GM21825 (cell line): ENCODE data around the gene ITPKB.

Experiments
- ATAC-seq: cut with Tn5 transposase; IDR thresholded peaks from one replicate; pipeline ENCODE4 v1.9.1; 2021; ENCODE audit warnings: mild to moderate bottlenecking, moderate library complexity; ENCODE audit not compliant: unreplicated experiment

ITPKB gene

GRCh38 chr1:226708967-226709396 is 30.1 kb downstream of the ITPKB start:
- no peak for ATAC-seq

- no peak for ATAC-seq
These were observed 30.7 kb downstream of the ITPKB start for GRCh38 chr1:226708342-226708780.

- ATAC-seq = no peak
These were observed 32.4 kb downstream of the ITPKB start for GRCh38 chr1:226706684-226707083.

- no peak for ATAC-seq
These were observed 34.7 kb downstream of the ITPKB start for GRCh38 chr1:226704169-226704937.

GRCh38 chr1:226702957-226703831 is 35.9 kb downstream of the ITPKB start:
- ATAC-seq = peak; percentile 76

GRCh38 chr1:226702318-226702956 is 36.6 kb downstream of the ITPKB start:
- ATAC-seq = no peak

GRCh38 chr1:226700861-226701260 is 38.2 kb downstream of the ITPKB start:
- no peak for ATAC-seq

- ATAC-seq = no peak
These were observed 39.9 kb downstream of the ITPKB start for GRCh38 chr1:226699166-226699565.

GRCh38 chr1:226698659-226699058 is 40.4 kb downstream of the ITPKB start:
- ATAC-seq = no peak

- peak; percentile 20 for ATAC-seq
These were observed 41.0 kb downstream of the ITPKB start for GRCh38 chr1:226697929-226698544.

GRCh38 chr1:226697151-226697928 is 41.7 kb downstream of the ITPKB start:
- ATAC-seq = peak; percentile 50

- no peak for ATAC-seq
These were observed 42.5 kb downstream of the ITPKB start for GRCh38 chr1:226696547-226696946.

- no peak for ATAC-seq
These were observed 43.7 kb downstream of the ITPKB start for GRCh38 chr1:226695335-226695900.

- ATAC-seq = no peak
These were observed 46.3 kb downstream of the ITPKB start for GRCh38 chr1:226692823-226693222.

- no peak for ATAC-seq
These were observed 46.9 kb downstream of the ITPKB start for GRCh38 chr1:226692051-226692792.

- ATAC-seq = peak; percentile 58
These were observed 47.8 kb downstream of the ITPKB start for GRCh38 chr1:226691247-226691646.

GRCh38 chr1:226690460-226690982 is 48.6 kb downstream of the ITPKB start:
- ATAC-seq = no peak

GRCh38 chr1:226688808-226689207 is 50.3 kb downstream of the ITPKB start:
- no peak for ATAC-seq
